DMS53 treated with DMSO at 0.1 percent for 48 hours (cell line): ENCODE measurements around the gene JPH2.
"Not testable (repeated sequence)": the region's sequence is repeated elsewhere in the genome, so short reads cannot be mapped to it uniquely, and the experiment has no call there.

Source experiments
- DNase-seq: peaks from one replicate; lab custom pipeline; 2025; ENCODE audit not compliant: unreplicated experiment; lab: John Stamatoyannopoulos, UW

The JPH2 gene

GRCh38 chr20:44187054-44187771 is at the start of gene JPH2:
JPH2 (minus strand) TSS chr20:44187188; CDS start chr20:44186705, 483 bp downstream.
- DNase-seq, result no peak

- no peak for DNase-seq
These were observed 48.7 kb upstream of the JPH2 start for GRCh38 chr20:44235702-44236101.

- no peak for DNase-seq
These were observed 47.8 kb upstream of the JPH2 start for GRCh38 chr20:44234566-44235317.

GRCh38 chr20:44233436-44234016 is 46.5 kb upstream of the JPH2 start:
- no peak for DNase-seq

DNA sequence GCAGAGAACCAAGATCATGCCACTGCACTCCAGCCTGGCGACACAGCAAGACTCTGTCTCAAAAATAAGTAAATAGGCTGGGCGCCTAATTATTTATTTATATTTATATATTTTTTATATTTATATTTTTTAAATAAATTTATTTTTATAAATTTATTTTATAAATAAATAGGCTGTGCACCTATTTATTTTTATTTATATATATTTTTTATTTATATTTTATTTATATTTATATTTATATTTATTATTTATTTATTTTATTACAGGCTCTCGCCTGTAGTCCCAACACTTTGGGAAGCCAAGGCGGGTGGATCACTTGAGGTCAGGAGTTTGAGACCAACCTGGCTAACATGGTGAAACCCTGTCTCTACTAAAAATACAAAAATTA is 45.5 kb upstream of the JPH2 start:
- DNase-seq, result not testable (repeated sequence)

DNA sequence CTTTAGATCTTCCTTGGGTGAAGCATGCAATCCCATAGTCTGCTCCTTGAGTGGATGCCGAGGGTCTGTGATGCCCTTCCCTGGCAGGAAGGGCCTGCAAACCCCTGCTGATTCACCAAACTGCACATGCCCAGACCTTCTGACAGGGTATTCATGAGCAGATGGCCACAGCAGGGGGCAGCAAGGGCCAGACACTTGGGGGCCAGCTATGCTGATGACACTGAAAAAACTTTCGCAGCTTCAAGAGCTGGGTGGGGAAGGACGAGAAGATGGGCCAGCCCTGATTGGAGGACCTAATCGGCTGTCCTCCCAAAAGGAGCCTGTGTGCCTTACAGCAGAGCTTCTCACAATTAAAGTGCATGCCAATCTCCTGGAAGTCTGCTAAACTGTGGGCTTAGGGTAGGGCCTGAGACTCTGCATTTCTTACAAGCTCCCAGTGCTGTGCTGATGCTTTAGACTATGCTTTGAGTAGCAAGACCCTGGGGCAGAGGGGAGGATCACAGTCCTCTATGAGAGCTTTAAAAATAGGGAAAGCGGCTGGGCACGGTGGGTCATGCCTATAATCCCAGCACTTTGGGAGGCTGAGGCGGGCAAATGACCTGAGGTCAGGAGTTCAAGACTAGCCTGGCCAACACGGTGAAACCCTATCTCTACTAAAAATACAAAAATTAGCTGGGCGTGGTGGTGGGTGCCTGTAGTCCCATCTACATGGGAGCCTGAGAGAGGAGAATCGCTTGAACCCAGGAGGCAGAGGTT is 44.9 kb upstream of the JPH2 start:
- no peak for DNase-seq

GRCh38 chr20:44231193-44231592 is 44.2 kb upstream of the JPH2 start:
- no peak for DNase-seq

DNA sequence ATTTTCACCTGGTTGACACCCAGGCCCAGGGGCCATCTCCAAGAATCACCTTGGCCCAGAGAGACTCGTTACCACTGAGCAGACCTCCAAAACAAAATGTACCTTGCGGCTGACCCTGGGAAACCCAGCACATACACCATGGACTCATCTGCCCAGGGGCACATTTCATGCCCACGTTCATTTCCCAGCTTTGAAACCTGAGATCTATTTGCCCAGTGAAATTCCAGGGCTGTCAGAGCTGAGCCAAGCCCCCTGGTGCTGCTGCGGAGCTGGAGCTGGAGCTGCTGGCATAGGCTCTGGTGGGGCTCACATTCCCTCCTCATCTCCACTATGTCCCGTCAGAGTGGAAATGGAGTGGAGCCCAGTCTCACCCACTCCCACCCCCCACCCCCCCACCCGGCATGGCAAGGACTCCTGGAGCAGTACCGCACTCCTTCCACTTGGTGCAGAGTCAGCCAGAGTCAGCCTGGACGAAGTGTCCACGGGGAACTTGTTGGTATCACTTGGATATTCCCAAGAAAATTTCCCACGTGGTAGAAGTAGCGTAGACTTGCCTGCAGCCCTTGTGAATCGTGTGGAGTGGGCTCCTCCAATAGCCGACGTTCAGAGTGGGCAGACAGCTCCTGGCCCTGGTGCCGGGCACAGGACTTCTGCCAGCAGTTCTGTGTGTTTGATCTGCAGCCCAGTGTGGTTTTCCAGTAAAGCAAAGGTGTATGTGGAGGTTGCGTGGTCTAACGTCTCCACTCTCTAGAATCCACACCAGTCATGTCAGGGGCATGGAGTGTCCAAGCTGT is 41.7 kb upstream of the JPH2 start:
- no peak for DNase-seq

- DNase-seq, result no peak
These were observed 37.6 kb upstream of the JPH2 start for GRCh38 chr20:44224637-44225036.

GRCh38 chr20:44223721-44224120 is 36.7 kb upstream of the JPH2 start:
- DNase-seq, result no peak

GRCh38 chr20:44222633-44223368 is 35.8 kb upstream of the JPH2 start:
- DNase-seq, result no peak

GRCh38 chr20:44222027-44222426 is 35.0 kb upstream of the JPH2 start:
- no peak for DNase-seq

DNA sequence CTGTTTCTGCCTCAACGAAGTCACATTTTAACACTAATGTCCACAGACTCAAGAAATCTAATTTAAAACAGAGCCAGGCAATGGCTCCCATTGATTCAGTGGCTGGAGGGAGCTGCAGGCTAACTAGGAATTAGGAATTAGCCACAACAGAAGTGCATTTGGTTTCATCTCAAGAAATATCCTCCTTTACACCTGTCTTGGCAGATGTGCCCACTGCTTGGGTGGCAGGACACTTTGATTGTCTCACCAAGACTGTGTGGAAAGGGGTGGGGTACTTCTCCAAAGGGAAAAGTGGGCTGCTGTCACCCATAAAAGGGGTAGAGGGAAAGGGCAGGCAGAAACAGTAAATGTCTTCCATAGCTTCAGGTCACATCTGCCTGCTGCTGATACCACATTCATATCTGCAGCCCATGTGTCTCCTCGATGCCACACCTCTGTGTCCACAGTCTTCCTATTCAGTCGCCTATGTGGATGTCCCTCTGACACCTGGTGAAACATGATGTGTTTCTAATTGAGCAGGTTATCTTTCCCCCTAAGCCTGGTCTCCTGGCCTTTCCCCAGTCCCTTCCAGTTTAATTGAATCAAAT is 34.5 kb upstream of the JPH2 start:
- no peak for DNase-seq

DNA sequence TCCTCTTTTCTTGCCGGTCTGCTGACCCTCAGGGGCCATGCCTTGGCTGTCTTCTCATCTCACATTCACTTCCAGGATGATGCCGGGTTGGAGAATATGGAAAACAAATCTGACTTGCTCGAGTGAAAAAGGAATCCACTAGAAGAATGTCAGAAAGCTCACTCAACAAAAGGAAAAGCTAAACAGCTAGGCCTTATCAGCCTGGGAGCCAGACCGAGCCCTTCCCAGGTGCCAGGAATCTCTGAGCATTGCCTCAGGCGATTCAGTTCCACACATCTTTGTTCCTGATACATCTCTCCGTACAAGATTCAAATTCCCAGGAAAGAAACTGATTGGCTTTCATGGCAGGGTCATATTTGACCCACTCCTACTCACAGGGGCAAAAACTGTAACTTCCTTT is 32.8 kb upstream of the JPH2 start:
- no peak for DNase-seq

DNA sequence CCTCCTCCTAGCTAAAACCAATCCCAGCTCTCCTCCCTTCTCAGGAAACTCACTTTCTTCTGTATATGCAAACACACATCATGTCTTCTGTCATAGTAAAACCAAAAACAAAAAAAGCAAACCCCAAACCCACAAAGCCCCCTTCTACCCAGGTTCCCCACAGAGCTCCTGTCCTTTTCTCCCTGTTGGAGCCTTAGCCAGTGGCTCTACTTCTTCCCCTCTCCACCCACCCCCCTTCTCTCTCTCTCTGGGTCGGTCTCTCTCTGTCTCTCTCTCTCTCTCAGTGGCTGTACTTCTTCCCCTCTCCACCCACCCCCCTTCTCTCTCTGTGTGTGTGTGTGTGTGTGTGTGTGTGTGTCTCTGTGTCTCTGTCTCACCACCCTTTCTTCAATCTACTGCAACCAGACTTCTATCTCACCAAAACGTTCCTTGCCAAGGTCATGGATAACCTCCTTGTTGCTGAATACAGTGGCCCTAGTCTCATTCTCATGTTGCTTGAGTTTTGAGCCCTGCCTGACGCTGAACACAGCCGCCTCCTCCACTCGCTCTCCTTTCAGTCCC is 32.3 kb upstream of the JPH2 start:
- no peak for DNase-seq

- no peak for DNase-seq
These were observed 31.5 kb upstream of the JPH2 start for GRCh38 chr20:44218446-44218845.

- peak; percentile 87 for DNase-seq
These were observed 30.5 kb upstream of the JPH2 start for GRCh38 chr20:44217342-44218092.

DNA sequence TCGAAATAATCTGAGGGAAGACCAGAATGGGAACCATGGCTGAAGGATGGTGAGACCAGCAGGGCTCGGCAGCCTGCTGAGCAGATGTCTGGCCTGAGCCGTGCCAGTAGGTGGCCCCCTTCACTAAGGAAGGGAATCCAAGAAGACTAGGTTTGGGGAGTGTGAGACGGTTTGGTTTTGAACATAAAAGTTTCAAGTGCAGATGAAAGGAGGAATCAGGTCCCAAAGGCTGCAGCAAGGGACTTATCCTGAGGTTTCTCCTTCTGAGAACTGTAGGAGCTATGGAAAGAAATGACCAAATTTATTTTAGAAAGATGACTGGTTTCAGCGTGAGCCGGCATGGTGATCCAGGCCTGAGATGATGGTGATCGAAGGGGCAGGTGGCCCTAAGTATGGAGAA is 28.1 kb upstream of the JPH2 start:
- peak; percentile 47 for DNase-seq

DNA sequence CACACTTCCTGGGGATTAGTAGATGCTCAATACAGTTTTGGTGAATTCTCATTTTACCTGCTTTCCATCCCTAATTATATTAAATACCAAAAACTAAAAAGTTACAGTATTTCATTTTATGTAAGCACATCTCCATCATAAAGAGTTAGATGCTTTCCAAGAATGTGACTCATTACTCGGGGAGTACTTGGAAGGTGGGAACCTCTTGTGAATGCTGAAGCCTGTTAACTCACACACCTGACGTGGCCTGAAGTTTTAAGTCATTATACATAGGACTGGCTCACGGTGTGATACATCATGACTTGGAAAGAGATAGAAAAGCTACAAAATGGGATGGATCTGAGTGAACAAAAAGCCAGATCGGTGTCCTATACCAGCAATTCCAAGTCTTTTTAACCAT is 25.8 kb upstream of the JPH2 start:
- DNase-seq, result no peak
